Stimulated activated naive CD8-positive, alpha-beta T cell treated with anti-CD3 and anti-CD28 coated beads, Interleukin-15, Interleukin-2, amounts not matched to agents 100 ng/mL and 50 ng/mL, for 24 hours (primary cell): ENCODE results near the gene ITGAE.
"Not testable (repeated sequence)": the region's sequence is repeated elsewhere in the genome, so short reads cannot be mapped to it uniquely, and the experiment has no call there.

Source experiments
- H3K27ac Mint-ChIP-seq: one replicate; pipeline ENCODE4 v1.8.0; 2021; ENCODE audit warnings: mild to moderate bottlenecking, mixed read lengths
- H3K27me3 Mint-ChIP-seq: one replicate; pipeline ENCODE4 v1.8.0; 2021; ENCODE audit warnings: mixed read lengths
- H3K36me3 Mint-ChIP-seq: one replicate; pipeline ENCODE4 v1.8.0; 2021; ENCODE audit warnings: low read depth, mixed read lengths
- H3K4me1 Mint-ChIP-seq: one replicate; pipeline ENCODE4 v1.8.0; 2021; ENCODE audit warnings: low read depth, mixed read lengths
- H3K4me3 Mint-ChIP-seq: one replicate; pipeline ENCODE4 v1.8.0; 2021; ENCODE audit warnings: mild to moderate bottlenecking, mixed read lengths
- H3K9me3 Mint-ChIP-seq: one replicate; pipeline ENCODE4 v1.8.0; 2021; ENCODE audit warnings: mixed read lengths

The ITGAE gene

DNA sequence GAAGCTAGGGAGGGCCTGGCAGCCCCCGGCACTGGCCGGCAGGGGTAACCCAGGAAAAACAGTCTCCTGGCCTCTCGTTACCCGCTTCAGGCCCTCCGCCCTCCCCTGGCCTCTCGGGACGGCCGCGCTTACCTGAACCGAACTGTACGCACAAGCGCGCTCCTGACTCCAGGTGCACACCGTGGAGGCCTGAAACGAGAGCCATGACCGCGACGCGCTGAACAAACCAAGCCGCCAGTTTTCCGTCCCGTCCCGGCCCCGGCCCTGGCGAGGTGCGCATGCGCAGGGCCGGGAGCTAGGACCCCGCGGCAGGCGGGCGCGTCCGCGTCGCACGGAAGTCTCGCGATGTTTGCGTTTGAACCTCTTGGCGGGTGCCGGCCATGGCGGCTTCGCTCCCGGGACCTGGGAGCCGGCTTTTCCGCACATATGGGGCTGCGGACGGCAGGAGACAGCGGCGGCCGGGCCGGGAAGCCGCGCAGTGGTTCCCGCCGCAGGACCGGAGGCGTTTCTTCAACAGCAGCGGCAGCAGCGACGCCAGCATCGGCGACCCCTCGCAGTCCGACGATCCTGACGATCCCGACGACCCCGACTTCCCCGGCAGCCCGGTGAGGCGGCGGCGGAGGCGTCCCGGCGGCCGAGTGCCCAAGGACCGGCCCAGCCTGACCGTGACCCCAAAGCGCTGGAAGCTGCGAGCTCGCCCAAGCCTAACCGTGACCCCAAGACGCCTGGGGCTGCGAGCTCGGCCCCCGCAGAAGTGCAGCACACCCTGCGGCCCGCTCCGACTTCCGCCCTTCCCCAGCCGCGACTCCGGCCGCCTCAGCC lies 77.2 kb downstream of the ITGAE start, which contains the start of gene HASPIN:
TSS of gene HASPIN (plus strand) at position 348 of the 822 bp plus-strand sequence. CDS start at position 381, 33 bp downstream.
- Mint-ChIP-seq H3K27ac (peak within 1 kb of the TSS; percentile 90), H3K27me3 (no peaks in the 10 kb centered on the region), H3K4me3 (peak within 1 kb of the TSS; percentile 95), H3K4me1 (peaks cover 67% of the 10 kb centered on the region), H3K9me3 (no peaks in the 10 kb centered on the region), H3K36me3 (peaks cover 59% of the 10 kb centered on the region)

DNA sequence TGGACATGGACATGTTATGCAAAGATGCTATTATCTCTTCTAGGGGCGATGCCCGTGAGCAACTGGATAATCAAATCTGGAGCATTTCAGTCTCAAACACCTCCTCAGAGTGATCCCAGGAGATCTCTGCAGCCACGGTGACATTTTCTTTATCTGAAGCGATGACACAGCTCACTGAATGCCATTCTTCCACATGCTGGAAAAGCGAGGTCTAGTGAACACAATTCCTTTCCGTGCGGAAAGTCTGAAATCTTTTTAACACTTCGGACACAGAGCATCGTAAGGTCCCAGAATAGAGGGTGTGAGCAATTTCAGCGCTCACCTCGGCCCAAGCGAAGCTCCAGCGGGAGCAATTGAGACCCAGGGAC lies 77.8 kb downstream of the ITGAE start:
- Mint-ChIP-seq H3K4me1 (peaks cover 73% of the 10 kb centered on the region), H3K4me3 (peak overlapping the region; percentile 95), H3K9me3 (no peaks in the 10 kb centered on the region), H3K36me3 (peaks cover 65% of the 10 kb centered on the region), H3K27ac (peak overlapping the region; percentile 90), H3K27me3 (no peaks in the 10 kb centered on the region)

DNA sequence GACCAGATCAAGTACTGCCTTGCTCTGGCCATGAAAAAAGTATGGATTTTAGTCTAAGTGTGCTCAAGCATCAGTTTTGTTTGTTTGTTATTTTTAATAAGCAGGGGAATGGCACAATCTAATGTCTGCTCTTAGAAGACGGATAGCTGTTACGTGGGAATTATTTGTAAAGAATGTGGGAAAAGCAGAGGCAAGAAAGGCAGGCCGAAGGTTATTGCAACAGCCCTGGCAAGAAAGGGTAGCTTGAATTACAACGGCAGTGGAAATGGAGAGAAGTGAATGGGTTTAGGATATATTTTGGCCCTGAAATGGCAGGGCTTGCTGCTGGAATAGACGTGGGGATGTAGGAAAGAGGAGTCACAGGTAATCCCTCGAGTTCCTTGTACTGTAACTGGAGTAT lies 78.3 kb downstream of the ITGAE start:
- Mint-ChIP-seq H3K4me1 (peaks cover 73% of the 10 kb centered on the region), H3K27me3 (no peaks in the 10 kb centered on the region), H3K36me3 (peaks cover 62% of the 10 kb centered on the region), H3K4me3 (peak overlapping the region; percentile 95), H3K27ac (peak overlapping the region; percentile 90), H3K9me3 (no peaks in the 10 kb centered on the region)

DNA sequence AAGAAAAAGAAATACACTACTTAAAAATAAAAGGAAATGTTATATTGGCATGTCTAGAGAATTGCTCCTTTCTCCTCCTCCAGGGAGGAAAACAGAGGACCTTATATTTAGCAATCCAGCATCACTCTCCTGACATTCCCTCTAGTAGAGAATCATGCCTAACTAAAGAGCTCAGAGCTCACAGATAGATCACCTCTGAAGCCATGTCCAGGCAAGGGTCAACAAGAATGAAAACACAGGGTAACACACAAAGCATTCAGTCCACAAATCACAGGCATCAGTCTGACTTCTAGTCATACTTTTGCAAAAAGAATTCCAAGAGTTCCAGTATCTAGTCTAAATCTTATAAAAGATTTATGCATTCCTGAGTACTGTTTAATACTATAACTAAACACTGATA lies 81.7 kb downstream of the ITGAE start:
- Mint-ChIP-seq H3K27me3 (no peaks in the 10 kb centered on the region), H3K4me1 (peaks cover 53% of the 10 kb centered on the region), H3K36me3 (peaks cover 64% of the 10 kb centered on the region), H3K4me3 (no peak overlapping the region), H3K9me3 (no peaks in the 10 kb centered on the region), H3K27ac (no peak overlapping the region)

DNA sequence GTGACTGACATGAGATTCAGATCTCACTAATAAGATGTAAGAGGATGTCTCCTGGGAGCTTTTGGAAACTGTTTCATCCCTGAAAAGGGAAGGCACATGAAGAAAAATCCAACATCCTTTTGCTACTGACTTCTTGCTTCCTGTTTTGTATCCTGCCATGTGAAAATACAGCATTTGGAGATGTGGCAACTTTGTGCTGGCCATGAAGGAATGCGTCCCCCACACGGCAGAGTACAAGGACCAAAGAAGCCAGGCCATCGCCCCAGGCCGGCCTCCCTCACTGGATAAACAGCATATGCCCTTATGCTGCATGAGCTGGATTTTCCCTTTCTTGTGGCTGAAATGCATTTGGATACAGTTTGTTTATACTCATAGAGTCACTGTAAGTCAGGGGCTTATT lies 82.8 kb downstream of the ITGAE start:
- Mint-ChIP-seq H3K4me1 (peaks cover 57% of the 10 kb centered on the region), H3K4me3 (no peak overlapping the region), H3K27me3 (no peaks in the 10 kb centered on the region), H3K9me3 (no peaks in the 10 kb centered on the region), H3K36me3 (peaks cover 65% of the 10 kb centered on the region), H3K27ac (no peak overlapping the region)

DNA sequence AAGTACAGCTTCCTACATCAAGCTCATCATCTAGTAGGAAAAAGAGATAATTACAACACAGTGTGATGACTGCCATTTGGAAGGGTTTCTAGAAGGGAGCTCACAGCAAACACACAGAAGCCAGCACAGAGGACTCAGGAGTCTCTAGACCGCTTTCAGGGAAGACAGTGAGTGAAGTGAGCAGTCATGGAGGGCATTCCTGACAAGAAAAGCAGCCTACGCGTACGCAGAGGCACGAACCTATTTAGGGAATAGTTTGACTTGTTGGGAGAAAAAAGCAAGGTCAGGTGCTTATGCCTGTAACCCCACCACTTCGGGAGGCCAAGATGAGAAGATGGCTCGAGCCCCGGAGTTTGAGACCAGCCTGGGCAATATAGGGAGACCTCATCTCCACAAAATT lies 85.7 kb downstream of the ITGAE start:
- peaks cover 68% of the 10 kb centered on the region for H3K36me3 Mint-ChIP-seq
- H3K27ac Mint-ChIP-seq: no peak overlapping the region
- peaks cover 58% of the 10 kb centered on the region for H3K4me1 Mint-ChIP-seq
- no peak overlapping the region for H3K4me3 Mint-ChIP-seq
- no peaks in the 10 kb centered on the region for H3K9me3 Mint-ChIP-seq
- no peaks in the 10 kb centered on the region for H3K27me3 Mint-ChIP-seq

DNA sequence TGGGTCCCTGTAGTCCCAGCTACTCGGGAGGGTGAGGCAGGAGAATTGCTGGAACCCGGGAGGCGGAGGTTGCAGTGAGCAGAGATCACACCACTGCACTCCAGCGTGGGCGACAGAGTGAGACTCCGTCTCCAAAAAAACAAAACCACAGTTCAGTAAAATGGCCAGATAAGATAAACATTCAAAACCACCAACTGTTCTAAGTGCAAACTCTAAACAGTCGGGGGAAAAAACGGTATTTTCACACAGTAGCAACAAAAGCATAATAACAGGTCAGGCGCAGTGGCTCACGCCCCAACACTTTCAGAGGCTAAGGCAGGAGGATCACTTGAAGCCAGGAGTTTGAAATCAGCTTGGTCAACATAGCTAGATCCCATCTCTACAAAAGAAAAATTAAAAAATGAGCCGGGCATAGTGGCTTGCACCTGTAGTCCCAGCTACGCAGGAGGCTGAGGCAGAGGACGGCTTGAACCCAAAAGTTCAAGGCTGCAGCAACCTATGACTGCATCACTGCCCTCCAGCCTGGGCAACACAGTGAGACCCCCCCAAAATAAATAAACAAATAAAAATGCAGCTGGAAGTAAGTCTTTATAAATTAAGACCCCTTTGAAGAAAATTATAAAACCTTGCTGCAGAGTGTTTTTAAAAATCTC lies 88.1 kb downstream of the ITGAE start:
- Mint-ChIP-seq H3K9me3 (no peaks in the 10 kb centered on the region), H3K27ac (peak overlapping the region; percentile 26), H3K4me1 (peaks cover 58% of the 10 kb centered on the region), H3K4me3 (peak overlapping the region; percentile 10), H3K27me3 (no peaks in the 10 kb centered on the region), H3K36me3 (peaks cover 49% of the 10 kb centered on the region)

DNA sequence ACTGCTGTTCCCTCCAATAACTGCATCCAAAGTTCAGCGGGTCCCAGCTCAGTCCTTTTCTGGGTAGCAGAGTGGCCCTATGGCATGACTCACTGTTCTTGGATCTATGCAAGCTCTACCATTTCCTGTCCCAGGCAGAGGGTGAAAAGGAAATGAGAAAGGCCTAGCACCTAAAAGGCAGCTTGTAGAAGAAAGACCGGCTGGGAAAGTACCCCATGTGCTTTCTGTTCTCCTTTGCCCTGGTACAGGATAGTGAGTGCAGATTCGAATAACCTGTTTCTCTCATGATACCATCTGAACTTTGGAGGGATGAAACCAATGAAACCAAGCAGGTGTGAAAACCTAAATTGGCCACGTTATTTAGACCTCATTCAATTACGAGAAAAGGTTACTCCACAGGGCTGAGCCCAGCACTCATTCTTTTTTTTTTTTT lies 90.0 kb downstream of the ITGAE start:
- Mint-ChIP-seq H3K27me3 (no peaks in the 10 kb centered on the region), H3K4me1 (peaks cover 58% of the 10 kb centered on the region), H3K9me3 (no peaks in the 10 kb centered on the region), H3K4me3 (peak overlapping the region; percentile 20), H3K27ac (peak overlapping the region; percentile 69), H3K36me3 (peaks cover 32% of the 10 kb centered on the region)

DNA sequence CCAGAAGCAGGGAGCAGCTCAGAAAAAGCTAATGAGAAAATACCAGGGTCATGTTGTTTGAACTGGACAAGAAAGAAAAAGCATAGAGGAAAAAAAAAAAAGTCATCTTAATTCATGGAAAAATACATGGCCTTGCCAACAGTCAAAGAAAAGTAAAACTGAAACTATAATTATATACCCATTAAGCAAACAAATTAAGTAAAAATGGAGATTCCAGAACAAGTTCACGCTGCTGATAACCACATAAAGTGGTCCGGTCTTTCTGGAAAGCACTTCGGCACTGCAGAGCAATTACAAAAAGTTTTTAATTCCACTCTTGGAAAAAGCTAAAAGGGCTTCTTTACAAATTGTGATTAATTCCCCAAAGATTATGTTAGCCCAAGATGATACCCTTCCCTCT lies 92.6 kb downstream of the ITGAE start:
- Mint-ChIP-seq H3K27me3 (no peaks in the 10 kb centered on the region), H3K4me3 (no peak overlapping the region), H3K36me3 (peaks cover 16% of the 10 kb centered on the region), H3K27ac (peak overlapping the region; percentile 41), H3K9me3 (no peaks in the 10 kb centered on the region), H3K4me1 (peaks cover 50% of the 10 kb centered on the region)

DNA sequence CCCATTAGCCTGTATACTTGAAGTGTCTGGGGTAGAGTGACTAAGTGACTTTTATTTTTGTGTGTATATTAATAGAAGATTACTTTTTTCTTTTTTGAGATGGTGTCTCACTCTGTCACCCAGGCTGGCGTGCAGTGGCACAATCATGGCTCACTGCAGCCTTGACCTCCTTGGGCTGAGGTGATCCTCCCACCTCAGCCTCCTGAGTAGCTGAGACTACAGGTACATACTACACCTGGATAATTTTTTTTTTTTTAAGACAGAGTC lies 95.3 kb downstream of the ITGAE start:
- H3K9me3 Mint-ChIP-seq, H3K27me3 Mint-ChIP-seq, H3K4me3 Mint-ChIP-seq, H3K27ac Mint-ChIP-seq, H3K36me3 Mint-ChIP-seq: not testable (repeated sequence)
- peaks cover 34% of the 10 kb centered on the region for H3K4me1 Mint-ChIP-seq

DNA sequence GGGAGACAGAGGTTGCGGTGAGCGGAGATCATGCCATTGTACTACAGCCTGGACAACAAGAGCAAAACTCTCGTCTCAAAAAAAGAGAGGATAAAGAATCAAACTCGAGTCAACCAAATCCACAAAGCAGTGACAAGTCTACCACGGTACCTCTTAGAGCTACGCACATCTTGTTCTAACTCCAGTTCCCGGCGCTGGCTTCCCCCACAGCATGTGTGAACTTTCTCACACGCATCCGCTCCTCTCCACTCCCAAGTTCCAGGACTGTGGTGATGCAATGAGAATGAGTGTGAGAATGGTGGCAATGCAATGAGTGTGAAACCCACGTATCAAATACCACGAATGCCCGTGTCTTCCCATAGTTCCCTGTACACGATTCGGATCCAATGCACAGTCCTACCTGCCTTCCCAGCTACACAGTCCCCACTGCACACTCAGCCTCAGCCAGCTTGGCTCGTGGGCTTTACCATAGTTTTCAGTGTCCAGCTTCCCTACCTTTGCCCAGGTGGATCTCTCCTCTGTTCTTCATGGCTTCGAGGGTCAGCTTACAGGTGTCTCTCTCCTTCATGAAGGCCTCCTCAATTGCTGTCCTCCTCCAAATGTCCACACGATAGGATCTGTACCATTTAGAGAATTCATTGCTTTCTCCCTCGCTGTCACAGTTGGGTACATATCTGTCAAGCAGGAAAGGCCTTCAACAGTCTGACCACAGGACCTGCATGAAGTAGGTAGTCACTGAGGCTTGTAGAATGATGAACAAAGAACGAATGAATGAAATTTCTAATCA lies 95.9 kb downstream of the ITGAE start:
- no peak overlapping the region for H3K27ac Mint-ChIP-seq
- no peak overlapping the region for H3K4me3 Mint-ChIP-seq
- peaks cover 9% of the 10 kb centered on the region for H3K36me3 Mint-ChIP-seq
- H3K27me3 Mint-ChIP-seq: no peaks in the 10 kb centered on the region
- H3K9me3 Mint-ChIP-seq: peaks cover 3% of the 10 kb centered on the region
- H3K4me1 Mint-ChIP-seq: peaks cover 33% of the 10 kb centered on the region

DNA sequence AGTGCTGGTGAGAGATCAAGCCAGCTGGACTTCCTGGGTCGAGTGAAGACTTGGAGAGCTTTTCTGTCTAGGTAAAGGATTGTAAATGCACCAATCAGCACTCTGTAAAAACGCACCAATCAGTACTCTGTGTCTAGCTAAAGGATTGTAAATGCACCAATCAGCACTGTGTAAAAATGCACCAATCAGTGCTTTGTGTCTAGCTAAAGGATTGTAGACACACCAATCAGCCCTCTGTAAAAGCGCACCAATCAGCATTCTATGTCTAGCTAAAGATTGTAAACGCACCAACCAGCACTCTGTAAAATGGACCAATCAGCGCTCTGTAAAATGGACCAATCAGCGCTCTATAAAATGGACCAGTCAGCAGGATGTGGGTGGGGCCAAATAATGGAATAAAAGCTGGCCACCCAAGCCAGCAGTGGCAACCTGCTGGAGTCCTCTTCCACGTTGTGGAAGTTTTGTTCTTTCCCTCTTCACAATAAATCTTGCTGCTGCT lies 98.9 kb downstream of the ITGAE start:
- H3K36me3 Mint-ChIP-seq, H3K4me3 Mint-ChIP-seq: not testable (repeated sequence)

DNA sequence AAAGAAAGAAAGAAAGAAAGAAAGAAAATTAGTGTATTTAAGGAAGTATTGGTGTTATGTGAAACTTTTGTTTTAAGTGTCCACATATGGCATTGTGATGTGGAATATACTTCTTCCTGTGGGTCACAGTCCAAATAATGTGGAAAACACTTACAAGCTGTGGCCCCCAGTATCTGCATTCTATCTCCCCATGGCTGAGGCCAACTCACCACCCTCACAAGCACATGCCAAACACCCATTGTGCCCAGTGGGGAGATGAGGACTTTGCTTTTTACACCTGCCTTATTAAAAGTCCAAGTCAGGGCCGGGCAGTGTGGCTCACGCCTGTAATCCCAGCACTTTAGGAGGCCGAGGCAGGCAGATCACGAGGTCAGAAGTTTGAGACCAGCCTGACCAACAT lies 101.0 kb downstream of the ITGAE start:
- H3K4me1 Mint-ChIP-seq: peaks cover 16% of the 10 kb centered on the region
- no peak overlapping the region for H3K4me3 Mint-ChIP-seq
- no peaks in the 10 kb centered on the region for H3K27me3 Mint-ChIP-seq
- peaks cover 3% of the 10 kb centered on the region for H3K9me3 Mint-ChIP-seq
- no peak overlapping the region for H3K27ac Mint-ChIP-seq
- peaks cover 9% of the 10 kb centered on the region for H3K36me3 Mint-ChIP-seq

More for the DNA sequence above, 98.9 kb downstream of the ITGAE start:
- not testable (repeated sequence) for H3K27me3 Mint-ChIP-seq, H3K27ac Mint-ChIP-seq, H3K9me3 Mint-ChIP-seq
- H3K4me1 Mint-ChIP-seq: peaks cover 13% of the 10 kb centered on the region

DNA sequence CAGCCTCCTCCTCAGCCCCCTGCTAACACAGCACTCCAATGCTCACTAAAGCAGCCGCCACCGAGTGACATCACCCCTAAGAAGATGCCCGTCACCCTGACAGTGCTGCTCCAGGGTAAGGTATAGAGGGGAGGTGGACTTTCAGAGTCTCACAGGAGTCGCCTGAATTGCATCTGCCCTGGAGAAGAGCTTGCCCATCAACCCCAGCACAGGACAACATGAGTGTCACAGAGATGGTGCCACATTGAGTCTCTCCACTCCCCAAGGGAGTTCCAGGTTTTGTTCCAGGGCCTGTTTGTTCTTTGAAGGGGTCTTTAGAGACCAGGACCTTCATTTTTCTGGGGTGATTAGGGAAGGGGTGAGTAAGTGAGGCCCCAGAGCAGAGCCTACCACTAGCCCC lies 102.8 kb downstream of the ITGAE start:
- Mint-ChIP-seq H3K27ac (no peak overlapping the region), H3K4me1 (peaks cover 31% of the 10 kb centered on the region), H3K9me3 (peaks cover 3% of the 10 kb centered on the region), H3K27me3 (no peaks in the 10 kb centered on the region), H3K36me3 (peaks cover 9% of the 10 kb centered on the region), H3K4me3 (no peak overlapping the region)

DNA sequence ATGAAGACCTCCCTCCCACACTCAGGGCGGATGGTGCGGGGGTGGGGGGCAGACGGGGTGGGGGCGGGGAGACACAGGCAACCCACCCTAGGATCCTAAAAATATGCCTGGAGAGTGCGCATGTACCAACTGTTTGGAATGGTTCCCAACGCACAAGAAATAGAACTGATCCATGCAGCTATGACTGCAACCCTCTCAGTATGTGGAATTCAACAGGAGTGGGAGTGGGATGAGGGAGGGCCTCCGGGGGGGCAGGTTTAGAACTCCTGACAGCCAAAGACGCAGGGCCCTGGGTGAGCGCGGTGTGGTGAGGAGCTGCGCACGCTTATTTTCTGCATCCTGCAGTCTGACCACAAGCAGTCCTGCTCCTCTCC lies 103.9 kb downstream of the ITGAE start:
- Mint-ChIP-seq H3K4me1 (peaks cover 33% of the 10 kb centered on the region), H3K27ac (no peak overlapping the region), H3K36me3 (peaks cover 4% of the 10 kb centered on the region)

More for the DNA sequence above, 103.9 kb downstream of the ITGAE start:
- no peak overlapping the region for H3K4me3 Mint-ChIP-seq
- no peaks in the 10 kb centered on the region for H3K27me3 Mint-ChIP-seq
- H3K9me3 Mint-ChIP-seq: no peaks in the 10 kb centered on the region
